Measurements from ENCODE around the gene ZNF217. TPM values are rescaled to one million over a fixed set of nuclear protein-coding genes. Genes with fewer than 3 reads are reported as not detected.
"Not testable (repeated sequence)": the region's sequence is repeated elsewhere in the genome, so short reads cannot be mapped to it uniquely, and the experiment has no call there.

Gene ZNF217
- total RNA-seq, 1 donor from 2014 or later: 30.4 TPM

DNA sequence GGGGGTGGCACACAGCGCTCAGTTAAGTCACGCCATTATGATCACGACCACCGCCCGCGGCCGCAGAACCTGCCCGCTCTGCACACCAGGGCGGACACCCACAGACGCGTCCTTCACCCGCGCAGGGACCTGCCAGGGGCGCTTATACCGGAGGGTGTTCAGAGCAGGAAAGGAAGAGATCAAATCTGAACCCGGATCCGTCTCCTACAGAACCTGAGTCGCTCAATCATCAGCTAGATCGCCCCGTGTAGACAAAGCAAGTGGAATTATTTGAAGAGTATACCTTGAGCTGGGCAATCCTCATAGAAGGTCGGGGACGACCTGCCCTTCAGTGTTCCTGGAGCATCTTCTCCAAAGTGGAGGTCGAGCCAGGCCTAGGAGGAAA is 14.4 kb upstream of the ZNF217 start:
- TF ChIP-seq, protein P1, sequence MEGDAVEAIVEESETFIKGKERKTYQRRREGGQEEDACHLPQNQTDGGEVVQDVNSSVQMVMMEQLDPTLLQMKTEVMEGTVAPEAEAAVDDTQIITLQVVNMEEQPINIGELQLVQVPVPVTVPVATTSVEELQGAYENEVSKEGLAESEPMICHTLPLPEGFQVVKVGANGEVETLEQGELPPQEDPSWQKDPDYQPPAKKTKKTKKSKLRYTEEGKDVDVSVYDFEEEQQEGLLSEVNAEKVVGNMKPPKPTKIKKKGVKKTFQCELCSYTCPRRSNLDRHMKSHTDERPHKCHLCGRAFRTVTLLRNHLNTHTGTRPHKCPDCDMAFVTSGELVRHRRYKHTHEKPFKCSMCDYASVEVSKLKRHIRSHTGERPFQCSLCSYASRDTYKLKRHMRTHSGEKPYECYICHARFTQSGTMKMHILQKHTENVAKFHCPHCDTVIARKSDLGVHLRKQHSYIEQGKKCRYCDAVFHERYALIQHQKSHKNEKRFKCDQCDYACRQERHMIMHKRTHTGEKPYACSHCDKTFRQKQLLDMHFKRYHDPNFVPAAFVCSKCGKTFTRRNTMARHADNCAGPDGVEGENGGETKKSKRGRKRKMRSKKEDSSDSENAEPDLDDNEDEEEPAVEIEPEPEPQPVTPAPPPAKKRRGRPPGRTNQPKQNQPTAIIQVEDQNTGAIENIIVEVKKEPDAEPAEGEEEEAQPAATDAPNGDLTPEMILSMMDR (IDR thresholded peaks at IDR 0.05): no peak
- no peak for TF ChIP-seq POLR2AphosphoS5 (IDR thresholded peaks at IDR 0.05; ENCODE audit: insufficient read depth in 1 of 2, low read depth in 1 of 2)
- no peak for TF ChIP-seq POLR2A (IDR thresholded peaks at IDR 0.05)
- intact Hi-C loops (cut with DNase I): no loop called here
- Histone ChIP-seq H3K9me3 (no peaks in the 10 kb centered on the region), H3K27ac (peak overlapping the region; percentile 85), H3K36me3 (no peaks in the 10 kb centered on the region), H3K4me1 (peaks cover 40% of the 10 kb centered on the region), H3K4me3 (no peak overlapping the region), H3K27me3 (no peaks in the 10 kb centered on the region)
- DNase-seq (ENCODE audit: extremely low spot score in 2 of 2): peak in 1 of 2 donors; percentile 69

DNA sequence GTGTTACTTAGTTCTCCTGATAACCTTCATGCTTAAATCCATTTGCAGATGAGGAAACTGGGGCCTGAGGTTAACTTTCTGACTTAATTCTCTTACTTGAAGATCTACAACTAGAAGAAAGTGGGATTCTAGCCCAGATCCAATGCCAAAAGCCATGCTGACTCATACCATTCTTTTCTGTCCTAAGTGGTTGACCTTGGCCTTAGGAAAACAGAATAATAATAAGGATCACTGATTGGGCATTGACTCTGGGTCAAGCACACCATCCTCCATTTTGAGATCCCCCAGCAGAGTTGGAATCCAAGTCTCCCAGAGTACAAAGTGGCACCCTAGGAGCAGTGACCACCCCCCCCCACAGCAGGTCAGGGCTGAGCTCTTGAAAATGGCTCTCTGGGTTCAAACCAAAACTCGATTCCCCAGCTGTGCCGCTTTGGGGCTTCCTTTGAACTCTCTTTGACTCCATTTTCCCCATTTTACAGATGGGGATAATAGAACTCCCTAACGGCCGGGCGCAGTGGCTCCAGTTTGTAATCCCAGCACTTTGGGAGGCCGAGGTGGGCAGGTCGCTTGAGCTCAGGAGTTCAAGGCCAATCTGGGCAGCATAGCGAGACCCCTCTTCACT is 12.8 kb upstream of the ZNF217 start:
- Histone ChIP-seq H3K27ac (no peak overlapping the region), H3K4me1 (peaks cover 28% of the 10 kb centered on the region), H3K36me3 (no peaks in the 10 kb centered on the region), H3K9me3 (no peaks in the 10 kb centered on the region), H3K27me3 (no peaks in the 10 kb centered on the region), H3K4me3 (no peak overlapping the region)
- intact Hi-C loops (cut with DNase I): no loop called here
- TF ChIP-seq POLR2A (IDR thresholded peaks at IDR 0.05) (no peak), POLR2AphosphoS5 (IDR thresholded peaks at IDR 0.05; ENCODE audit: insufficient read depth in 1 of 2, low read depth in 1 of 2) (no peak)
- TF ChIP-seq, protein P1 (IDR thresholded peaks at IDR 0.05): no peak
- DNase-seq (ENCODE audit: extremely low spot score in 2 of 2): peak in 1 of 2 donors; percentile 54

- peak in 1 of 2 donors; percentile 22 for DNase-seq (ENCODE audit: extremely low spot score in 2 of 2)
- H3K4me1 ChIP-seq: peaks cover 28% of the 10 kb centered on the region
- H3K27me3 ChIP-seq; intact Hi-C loops (cut with DNase I); H3K36me3 ChIP-seq; H3K9me3 ChIP-seq; H3K27ac ChIP-seq; H3K4me3 ChIP-seq: not testable (repeated sequence)
Observed at GRCh38 chr20:53605401-53605800, 11.8 kb upstream of the ZNF217 start.

- H3K27ac ChIP-seq; DNase-seq (ENCODE audit: extremely low spot score in 2 of 2); H3K9me3 ChIP-seq; H3K36me3 ChIP-seq; intact Hi-C loops (cut with DNase I); H3K27me3 ChIP-seq; H3K4me3 ChIP-seq: not testable (repeated sequence)
- peaks cover 23% of the 10 kb centered on the region for H3K4me1 ChIP-seq
Observed at GRCh38 chr20:53604846-53605245, 11.2 kb upstream of the ZNF217 start.

DNA sequence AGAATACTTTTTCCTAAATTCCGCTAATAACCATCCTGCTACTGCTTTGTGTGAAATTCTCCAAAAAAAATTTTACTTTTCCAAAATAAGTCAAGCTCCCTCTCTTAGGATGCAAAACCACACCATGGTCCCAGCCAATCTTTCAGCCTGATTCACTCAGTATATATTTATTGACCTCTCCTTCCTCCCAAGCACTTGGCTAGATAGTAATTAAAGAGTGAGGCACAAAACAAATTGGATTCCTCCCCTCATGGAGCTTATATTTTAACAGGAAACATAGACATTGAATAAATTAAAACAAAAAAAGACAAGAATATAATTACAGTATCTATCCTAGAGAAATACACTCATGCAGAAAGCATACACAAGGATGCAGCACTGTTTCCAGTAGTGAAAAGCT is 9.0 kb upstream of the ZNF217 start:
- Histone ChIP-seq H3K36me3 (no peaks in the 10 kb centered on the region), H3K4me1 (peaks cover 20% of the 10 kb centered on the region), H3K9me3 (no peaks in the 10 kb centered on the region), H3K27ac (no peak overlapping the region), H3K27me3 (no peaks in the 10 kb centered on the region), H3K4me3 (no peak overlapping the region)
- DNase-seq (ENCODE audit: extremely low spot score in 2 of 2): no peak
- TF ChIP-seq POLR2AphosphoS5 (IDR thresholded peaks at IDR 0.05; ENCODE audit: insufficient read depth in 1 of 2, low read depth in 1 of 2): no peak
- TF ChIP-seq, protein P1 (IDR thresholded peaks at IDR 0.05): no peak
- no peak for TF ChIP-seq POLR2A (IDR thresholded peaks at IDR 0.05)
- intact Hi-C loops (cut with DNase I): no loop called here

- TF ChIP-seq, protein P1 (IDR thresholded peaks at IDR 0.05): no peak
- TF ChIP-seq POLR2A (IDR thresholded peaks at IDR 0.05) (no peak), POLR2AphosphoS5 (IDR thresholded peaks at IDR 0.05; ENCODE audit: insufficient read depth in 1 of 2, low read depth in 1 of 2) (no peak)
- peak in 1 of 2 donors; percentile 52 for DNase-seq (ENCODE audit: extremely low spot score in 2 of 2)
Observed at GRCh38 chr20:53599910-53600632, 6.4 kb upstream of the ZNF217 start.

More at GRCh38 chr20:53599910-53600632, 6.4 kb upstream of the ZNF217 start:
- Histone ChIP-seq H3K27me3 (no peaks in the 10 kb centered on the region), H3K27ac (no peak overlapping the region), H3K4me3 (no peak overlapping the region), H3K9me3 (no peaks in the 10 kb centered on the region), H3K4me1 (peaks cover 18% of the 10 kb centered on the region), H3K36me3 (no peaks in the 10 kb centered on the region)
- intact Hi-C loops (cut with DNase I): no loop called here

Data from vagina (tissue), 2 donors.